ENCODE results near the gene SIPA1L3. TPM values are rescaled to one million over a fixed set of nuclear protein-coding genes. Genes with fewer than 3 reads are reported as not detected.

SIPA1L3 gene
- total RNA-seq, 1 experiment from 2014 or later: 36.0 TPM

DNA sequence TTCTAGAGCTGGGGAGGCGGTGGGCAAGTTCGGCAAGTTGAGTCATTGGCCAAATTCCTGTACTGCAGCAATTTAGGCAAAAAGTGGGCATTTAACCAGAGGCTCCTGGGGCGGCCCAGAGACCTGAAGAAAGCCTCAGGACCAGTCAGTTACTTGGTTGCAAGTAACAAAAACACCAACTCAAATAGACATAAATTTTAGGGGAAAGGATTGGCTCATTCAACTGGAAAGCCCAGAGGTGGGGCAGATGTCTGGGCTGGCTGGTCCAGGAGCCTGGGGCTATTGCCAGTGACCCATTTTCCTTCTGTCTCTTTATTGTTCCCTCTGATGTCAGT lies 97.1 kb downstream of the SIPA1L3 start:
- ChIA-PET CTCF (interaction anchor here (0.6 to 4.1 kb wide), 6 partner anchors 14 to 101 kb away, joined by 3 to 26 read pairs (median 5); no protein-coding TSS in a partner anchor), POLR2A (interaction anchor here (0.6 to 3.0 kb wide), 15 partner anchors 9 to 540 kb away, joined by 3 to 51 read pairs (median 5); partner anchors contain the start of genes FAM98C, SIPA1L3, WDR87 and ZNF573)
- no peak overlapping the region for H3K4me3 Mint-ChIP-seq (ENCODE audit: unreplicated experiment)
- no peak overlapping the region for H3K27ac Mint-ChIP-seq (ENCODE audit: low read depth, unreplicated experiment)
- no peaks in the 10 kb centered on the region for H3K27me3 Mint-ChIP-seq (ENCODE audit: insufficient read depth, unreplicated experiment)
- DNase-seq (ENCODE audit: unreplicated experiment): no peak
- peaks cover 11% of the 10 kb centered on the region for H3K36me3 Mint-ChIP-seq (ENCODE audit: insufficient read depth, unreplicated experiment)
- TSS peak; percentile 99 for BruUV-seq (replicated peaks)
- intact Hi-C loops (cut with micrococcal nuclease): no loop called here
- no peaks in the 10 kb centered on the region for H3K9me3 Mint-ChIP-seq (ENCODE audit: unreplicated experiment)
- peaks cover 5% of the 10 kb centered on the region for H3K4me1 Mint-ChIP-seq (ENCODE audit: insufficient read depth, unreplicated experiment)
- TF ChIP-seq, protein P1, sequence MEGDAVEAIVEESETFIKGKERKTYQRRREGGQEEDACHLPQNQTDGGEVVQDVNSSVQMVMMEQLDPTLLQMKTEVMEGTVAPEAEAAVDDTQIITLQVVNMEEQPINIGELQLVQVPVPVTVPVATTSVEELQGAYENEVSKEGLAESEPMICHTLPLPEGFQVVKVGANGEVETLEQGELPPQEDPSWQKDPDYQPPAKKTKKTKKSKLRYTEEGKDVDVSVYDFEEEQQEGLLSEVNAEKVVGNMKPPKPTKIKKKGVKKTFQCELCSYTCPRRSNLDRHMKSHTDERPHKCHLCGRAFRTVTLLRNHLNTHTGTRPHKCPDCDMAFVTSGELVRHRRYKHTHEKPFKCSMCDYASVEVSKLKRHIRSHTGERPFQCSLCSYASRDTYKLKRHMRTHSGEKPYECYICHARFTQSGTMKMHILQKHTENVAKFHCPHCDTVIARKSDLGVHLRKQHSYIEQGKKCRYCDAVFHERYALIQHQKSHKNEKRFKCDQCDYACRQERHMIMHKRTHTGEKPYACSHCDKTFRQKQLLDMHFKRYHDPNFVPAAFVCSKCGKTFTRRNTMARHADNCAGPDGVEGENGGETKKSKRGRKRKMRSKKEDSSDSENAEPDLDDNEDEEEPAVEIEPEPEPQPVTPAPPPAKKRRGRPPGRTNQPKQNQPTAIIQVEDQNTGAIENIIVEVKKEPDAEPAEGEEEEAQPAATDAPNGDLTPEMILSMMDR (IDR thresholded peaks at IDR 0.05; ENCODE audit: unreplicated experiment): no peak

DNA sequence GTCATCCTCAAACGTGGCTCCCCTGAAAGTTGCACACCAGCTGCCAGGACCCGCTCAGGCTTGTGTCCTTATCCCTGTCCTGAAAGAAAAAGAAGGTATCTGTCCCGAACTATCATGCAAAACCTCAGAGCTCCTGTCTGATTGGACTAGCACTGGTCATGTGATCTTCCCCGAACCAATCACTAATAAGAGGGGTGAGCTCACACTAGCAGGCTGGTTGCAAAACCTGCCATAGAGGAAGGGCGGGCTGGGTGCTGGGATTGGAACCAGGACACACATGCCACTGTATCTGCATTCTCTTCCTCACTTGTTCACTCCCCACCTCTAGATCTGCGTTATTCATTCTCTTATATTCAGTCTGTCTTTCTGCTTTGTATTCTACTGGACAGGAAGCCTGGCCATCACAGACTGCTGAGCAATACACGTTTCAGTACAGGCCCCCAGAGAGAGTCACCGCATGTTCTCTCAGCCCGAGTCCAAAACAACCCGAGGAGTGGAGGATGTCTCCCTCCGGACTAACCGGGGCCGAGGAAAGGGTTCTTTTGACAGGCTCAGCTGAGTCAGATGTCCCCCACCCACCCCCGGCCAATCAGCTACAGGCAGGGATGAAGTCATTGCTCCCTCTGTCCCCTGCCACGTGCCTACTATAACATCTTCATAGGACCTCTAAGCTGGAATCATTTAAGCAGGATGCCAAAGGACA lies 97.7 kb downstream of the SIPA1L3 start:
- peak; percentile 99 for DNase-seq (ENCODE audit: unreplicated experiment)
- Mint-ChIP-seq H3K9me3 (ENCODE audit: unreplicated experiment) (no peaks in the 10 kb centered on the region), H3K27ac (ENCODE audit: low read depth, unreplicated experiment) (no peak overlapping the region), H3K4me1 (ENCODE audit: insufficient read depth, unreplicated experiment) (peaks cover 5% of the 10 kb centered on the region), H3K36me3 (ENCODE audit: insufficient read depth, unreplicated experiment) (peaks cover 11% of the 10 kb centered on the region), H3K4me3 (ENCODE audit: unreplicated experiment) (no peak overlapping the region), H3K27me3 (ENCODE audit: insufficient read depth, unreplicated experiment) (no peaks in the 10 kb centered on the region)
- ChIA-PET CTCF (interaction anchor here (0.6 to 1.7 kb wide), 8 partner anchors 12 to 400 kb away, joined by 3 to 6 read pairs (median 3); no protein-coding TSS in a partner anchor), POLR2A (interaction anchor here (0.6 to 3.0 kb wide), 8 partner anchors 14 to 845 kb away, joined by 3 to 51 read pairs (median 8); partner anchors contain the start of genes SIPA1L3 and WDR87)
- TSS peak; percentile 34 for BruUV-seq (replicated peaks)
- intact Hi-C loops (cut with micrococcal nuclease): no loop called here
- TF ChIP-seq, protein P1 (IDR thresholded peaks at IDR 0.05; ENCODE audit: unreplicated experiment): no peak

- intact Hi-C loops (cut with micrococcal nuclease): no loop called here
- Mint-ChIP-seq H3K9me3 (ENCODE audit: unreplicated experiment) (no peaks in the 10 kb centered on the region), H3K27me3 (ENCODE audit: insufficient read depth, unreplicated experiment) (no peaks in the 10 kb centered on the region), H3K27ac (ENCODE audit: low read depth, unreplicated experiment) (no peak overlapping the region), H3K4me3 (ENCODE audit: unreplicated experiment) (no peak overlapping the region), H3K36me3 (ENCODE audit: insufficient read depth, unreplicated experiment) (peaks cover 11% of the 10 kb centered on the region), H3K4me1 (ENCODE audit: insufficient read depth, unreplicated experiment) (peaks cover 5% of the 10 kb centered on the region)
- TF ChIP-seq, protein P1 (IDR thresholded peaks at IDR 0.05; ENCODE audit: unreplicated experiment): no peak
- DNase-seq (ENCODE audit: unreplicated experiment): no peak
- POLR2A ChIA-PET: interaction anchor here (2.5 to 3.0 kb wide), 2 partner anchors 74 to 99 kb away, joined by 25 to 51 read pairs; partner anchors contain the start of genes SIPA1L3 and WDR87
- BruUV-seq (replicated peaks): no TSS peak
- CTCF ChIA-PET: interaction anchor here (0.7 to 1.7 kb wide), 5 partner anchors 12 to 400 kb away, joined by 3 to 6 read pairs (median 3); no protein-coding TSS in a partner anchor
These were observed 98.2 kb downstream of the SIPA1L3 start for GRCh38 chr19:38005224-38005614.

- DNase-seq (ENCODE audit: unreplicated experiment): no peak
- Mint-ChIP-seq H3K4me1 (ENCODE audit: insufficient read depth, unreplicated experiment) (peaks cover 5% of the 10 kb centered on the region), H3K27ac (ENCODE audit: low read depth, unreplicated experiment) (no peak overlapping the region), H3K9me3 (ENCODE audit: unreplicated experiment) (no peaks in the 10 kb centered on the region), H3K36me3 (ENCODE audit: insufficient read depth, unreplicated experiment) (peaks cover 11% of the 10 kb centered on the region), H3K27me3 (ENCODE audit: insufficient read depth, unreplicated experiment) (no peaks in the 10 kb centered on the region), H3K4me3 (ENCODE audit: unreplicated experiment) (no peak overlapping the region)
- ChIA-PET CTCF (interaction anchor here (1.4 kb wide), 1 partner anchor 14 kb away, joined by 3 read pairs; no protein-coding TSS in a partner anchor), POLR2A (no interaction called here)
- BruUV-seq (replicated peaks): no TSS peak
- intact Hi-C loops (cut with micrococcal nuclease): no loop called here
- TF ChIP-seq, protein P1 (IDR thresholded peaks at IDR 0.05; ENCODE audit: unreplicated experiment): no peak
These were observed 99.5 kb downstream of the SIPA1L3 start for GRCh38 chr19:38006361-38007045.
